ENCODE results near the gene CHD6. TPM values are rescaled to one million over a fixed set of nuclear protein-coding genes. Genes with fewer than 3 reads are reported as not detected.

Gene CHD6
- total RNA-seq, 4 donors from 2014 or later, result 21.5 to 130 (median 33.6) TPM

DNA sequence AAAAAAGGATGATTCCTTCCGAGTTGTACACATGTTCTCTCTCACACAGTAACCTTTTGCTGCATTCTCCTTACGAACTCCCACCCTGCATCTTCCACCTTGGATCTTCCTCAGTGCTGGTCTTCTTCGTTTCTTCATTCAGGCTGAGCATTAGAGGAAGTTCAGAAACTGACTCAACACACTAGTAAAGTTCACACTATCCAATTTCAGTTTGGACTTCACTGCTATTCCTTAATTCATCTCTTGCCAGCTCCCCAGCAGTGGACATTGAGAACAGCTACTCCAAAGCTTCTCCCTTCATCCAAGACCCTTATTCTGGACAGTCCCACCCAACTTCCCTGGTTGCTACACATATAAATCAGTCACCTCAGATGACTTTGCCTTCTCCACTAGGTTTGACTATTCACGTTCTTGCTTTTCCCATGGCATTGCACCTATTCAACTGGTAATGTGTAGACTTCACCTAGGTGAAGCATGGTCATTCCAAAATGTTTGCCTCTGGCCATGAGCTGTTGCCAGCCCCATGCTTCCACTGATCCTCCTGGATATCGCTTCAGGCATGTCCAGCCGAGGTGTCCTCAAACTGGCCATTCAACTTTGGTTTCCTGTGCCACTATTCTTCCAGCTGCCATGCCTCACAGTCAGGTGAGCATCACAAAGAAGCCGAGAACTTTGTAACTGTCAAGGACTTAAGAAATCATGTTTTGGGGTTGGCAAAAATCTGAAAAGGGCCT lies 147.6 kb downstream of the CHD6 start:
- Histone ChIP-seq H3K36me3 (peaks cover 0 to 57% (median 0%) of the 10 kb centered on the region in 3 donors), H3K27me3 (no peaks in the 10 kb centered on the region), H3K4me1 (no peaks in the 10 kb centered on the region), H3K9me3 (no peaks in the 10 kb centered on the region), H3K27ac (no peak overlapping the region), H3K4me3 (no peak overlapping the region)
- no peak for DNase-seq
- TF ChIP-seq CTCF (IDR thresholded peaks at IDR 0.05) (no peak), POLR2A (IDR thresholded peaks at IDR 0.05) (no peak)

GRCh38 chr20:41469868-41470267 lies 148.3 kb downstream of the CHD6 start:
- Histone ChIP-seq H3K27ac (no peak overlapping the region), H3K4me3 (no peak overlapping the region), H3K4me1 (no peaks in the 10 kb centered on the region), H3K36me3 (peaks cover 0 to 63% (median 0%) of the 10 kb centered on the region in 3 donors), H3K27me3 (no peaks in the 10 kb centered on the region), H3K9me3 (no peaks in the 10 kb centered on the region)
- no peak for DNase-seq
- TF ChIP-seq CTCF (IDR thresholded peaks at IDR 0.05), result no peak
- TF ChIP-seq POLR2A (IDR thresholded peaks at IDR 0.05), result no peak

- H3K36me3 ChIP-seq, result peaks cover 0 to 64% (median 0%) of the 10 kb centered on the region in 3 donors
- H3K9me3 ChIP-seq, result no peaks in the 10 kb centered on the region
- TF ChIP-seq POLR2A (IDR thresholded peaks at IDR 0.05), result no peak
- no peak for TF ChIP-seq CTCF (IDR thresholded peaks at IDR 0.05)
- no peak overlapping the region for H3K27ac ChIP-seq
- H3K27me3 ChIP-seq, result no peaks in the 10 kb centered on the region
- no peaks in the 10 kb centered on the region for H3K4me1 ChIP-seq
- H3K4me3 ChIP-seq, result no peak overlapping the region
- no peak for DNase-seq
Observed at GRCh38 chr20:41468994-41469600, 149.1 kb downstream of the CHD6 start.

DNA sequence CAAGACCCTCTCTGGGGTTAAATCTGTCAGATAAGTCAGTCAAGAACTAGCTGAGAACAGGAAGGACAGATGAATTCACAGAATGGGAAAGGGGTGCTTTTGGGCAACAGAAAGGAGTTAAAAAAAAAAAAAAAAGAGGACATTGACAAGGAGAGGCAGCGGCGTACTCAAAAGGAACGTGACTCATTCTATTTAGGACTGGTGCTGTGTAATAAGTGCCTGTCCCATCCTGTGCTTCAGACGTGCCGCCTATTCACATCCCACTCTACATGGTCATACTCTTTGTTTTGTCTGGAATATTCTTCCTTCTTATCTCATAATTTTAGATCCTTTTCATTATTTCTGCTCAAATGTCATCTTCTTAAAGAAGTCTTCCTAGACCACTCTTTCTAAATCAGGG lies 150.5 kb downstream of the CHD6 start:
- H3K27me3 ChIP-seq, result no peaks in the 10 kb centered on the region
- no peak overlapping the region for H3K27ac ChIP-seq
- H3K4me3 ChIP-seq, result no peak overlapping the region
- H3K4me1 ChIP-seq, result no peaks in the 10 kb centered on the region
- TF ChIP-seq POLR2A (IDR thresholded peaks at IDR 0.05), result no peak
- TF ChIP-seq CTCF (IDR thresholded peaks at IDR 0.05), result no peak
- H3K36me3 ChIP-seq, result peaks cover 0 to 57% (median 0%) of the 10 kb centered on the region in 3 donors
- no peaks in the 10 kb centered on the region for H3K9me3 ChIP-seq
- DNase-seq, result no peak

- H3K4me3 ChIP-seq, result no peak overlapping the region
- DNase-seq, result no peak
- no peak for TF ChIP-seq POLR2A (IDR thresholded peaks at IDR 0.05)
- no peak for TF ChIP-seq CTCF (IDR thresholded peaks at IDR 0.05)
- peaks cover 0 to 55% (median 0%) of the 10 kb centered on the region in 3 donors for H3K36me3 ChIP-seq
- H3K9me3 ChIP-seq, result no peaks in the 10 kb centered on the region
- no peaks in the 10 kb centered on the region for H3K27me3 ChIP-seq
- no peak overlapping the region for H3K27ac ChIP-seq
- H3K4me1 ChIP-seq, result no peaks in the 10 kb centered on the region
Observed at GRCh38 chr20:41467220-41467619, 151.0 kb downstream of the CHD6 start.
